ENCODE results near the gene RABEPK. TPM values are rescaled to one million over a fixed set of nuclear protein-coding genes. Genes with fewer than 3 reads are reported as not detected.
"Not testable (repeated sequence)": the region's sequence is repeated elsewhere in the genome, so short reads cannot be mapped to it uniquely, and the experiment has no call there.

The RABEPK gene
- total RNA-seq, 1 donor from 2014 or later: 20.4 TPM

DNA sequence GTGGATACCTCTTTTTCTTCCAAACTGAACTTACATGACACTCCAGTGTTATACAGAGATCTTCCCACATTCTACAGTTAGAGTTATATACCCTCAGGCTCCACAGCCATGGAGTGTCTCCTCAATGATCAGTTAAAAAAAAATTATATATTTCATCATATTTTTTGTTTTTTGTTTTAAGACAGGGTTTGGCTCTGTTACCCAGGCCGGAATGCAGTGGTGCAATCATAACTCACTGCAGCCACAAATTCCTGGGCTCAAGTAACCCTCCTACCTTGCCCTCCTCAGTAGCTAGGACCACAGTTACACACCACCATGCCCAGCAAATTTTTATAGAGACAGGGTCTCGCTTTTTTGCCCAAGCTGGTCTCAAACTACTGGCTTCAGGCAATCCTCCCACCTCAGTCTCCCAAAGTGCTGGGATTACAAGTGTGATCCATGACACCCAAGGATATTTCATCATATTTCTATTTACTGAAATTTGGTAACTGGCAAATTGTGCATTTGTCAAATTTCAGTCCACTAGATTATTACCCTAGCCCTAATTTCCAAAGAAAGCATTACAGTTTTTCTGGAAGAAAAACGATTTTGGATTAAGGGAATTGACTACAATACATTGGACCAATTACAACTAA is 38.9 kb upstream of the RABEPK start:
- peaks cover 7 to 10% of the 10 kb centered on the region in 2 donors for H3K36me3 ChIP-seq
- no peak overlapping the region for H3K4me3 ChIP-seq
- peaks cover 0 to 32% of the 10 kb centered on the region in 2 donors for H3K4me1 ChIP-seq
- TF ChIP-seq, protein P1, sequence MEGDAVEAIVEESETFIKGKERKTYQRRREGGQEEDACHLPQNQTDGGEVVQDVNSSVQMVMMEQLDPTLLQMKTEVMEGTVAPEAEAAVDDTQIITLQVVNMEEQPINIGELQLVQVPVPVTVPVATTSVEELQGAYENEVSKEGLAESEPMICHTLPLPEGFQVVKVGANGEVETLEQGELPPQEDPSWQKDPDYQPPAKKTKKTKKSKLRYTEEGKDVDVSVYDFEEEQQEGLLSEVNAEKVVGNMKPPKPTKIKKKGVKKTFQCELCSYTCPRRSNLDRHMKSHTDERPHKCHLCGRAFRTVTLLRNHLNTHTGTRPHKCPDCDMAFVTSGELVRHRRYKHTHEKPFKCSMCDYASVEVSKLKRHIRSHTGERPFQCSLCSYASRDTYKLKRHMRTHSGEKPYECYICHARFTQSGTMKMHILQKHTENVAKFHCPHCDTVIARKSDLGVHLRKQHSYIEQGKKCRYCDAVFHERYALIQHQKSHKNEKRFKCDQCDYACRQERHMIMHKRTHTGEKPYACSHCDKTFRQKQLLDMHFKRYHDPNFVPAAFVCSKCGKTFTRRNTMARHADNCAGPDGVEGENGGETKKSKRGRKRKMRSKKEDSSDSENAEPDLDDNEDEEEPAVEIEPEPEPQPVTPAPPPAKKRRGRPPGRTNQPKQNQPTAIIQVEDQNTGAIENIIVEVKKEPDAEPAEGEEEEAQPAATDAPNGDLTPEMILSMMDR (IDR thresholded peaks at IDR 0.05): no peak
- no peaks in the 10 kb centered on the region for H3K27me3 ChIP-seq
- H3K27ac ChIP-seq: peak overlapping the region; percentile 36 to 56
- DNase-seq (ENCODE audit: low spot score in 2 of 2): no peak
- intact Hi-C loops (cut with DNase I): no loop called here
- no peaks in the 10 kb centered on the region for H3K9me3 ChIP-seq

DNA sequence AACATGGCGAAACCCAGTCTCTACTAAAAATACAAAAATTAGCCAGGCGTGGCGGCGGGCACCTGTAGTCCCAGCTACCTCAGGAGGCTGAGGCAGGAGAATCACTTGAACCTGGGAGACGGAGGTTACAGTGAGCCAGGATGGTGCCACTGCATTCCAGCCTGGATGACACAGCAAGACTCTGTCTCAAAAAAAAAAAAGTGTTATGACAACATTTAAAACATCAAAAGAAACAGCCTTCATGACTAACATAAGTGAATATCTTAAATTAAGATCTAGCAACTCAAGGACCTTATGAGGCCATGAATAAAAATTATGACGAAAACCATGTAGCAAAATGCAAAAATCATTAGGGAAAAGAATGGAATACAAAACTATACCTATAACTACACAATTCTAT is 37.5 kb upstream of the RABEPK start:
- Histone ChIP-seq H3K4me1 (peaks cover 0 to 41% of the 10 kb centered on the region in 2 donors), H3K27ac (peak overlapping the region in 1 of 2 donors; percentile 56)
- DNase-seq (ENCODE audit: low spot score in 2 of 2); H3K36me3 ChIP-seq; H3K27me3 ChIP-seq; H3K4me3 ChIP-seq; intact Hi-C loops (cut with DNase I); H3K9me3 ChIP-seq: not testable (repeated sequence)

DNA sequence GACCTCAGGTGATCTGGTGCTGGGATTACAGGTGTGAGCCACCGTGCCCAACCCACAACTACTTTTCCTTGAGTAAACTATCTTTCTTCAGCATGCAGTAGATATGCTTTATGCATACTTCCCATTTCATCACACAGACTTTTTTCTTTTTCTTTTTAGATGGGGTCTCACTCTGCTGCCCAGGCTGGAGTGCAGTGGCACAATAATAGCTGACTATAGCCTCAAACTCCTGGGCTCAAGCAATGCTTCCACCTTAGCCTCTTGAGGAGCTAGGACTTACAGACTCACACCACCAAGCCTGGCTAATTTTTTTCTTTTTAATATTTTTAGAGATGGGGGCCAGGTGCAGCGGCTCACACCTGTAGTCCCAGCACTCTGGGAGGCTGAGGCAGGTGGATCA is 33.6 kb upstream of the RABEPK start:
- intact Hi-C loops (cut with DNase I): loop anchor here (1.0 to 5.0 kb wide), 3 partner anchors 23 to 36 kb away; partner anchors contain the start of genes PPP6C, RABEPK and SCAI
- peak overlapping the region; percentile 81 to 82 for H3K27ac ChIP-seq
- no peak for DNase-seq (ENCODE audit: low spot score in 2 of 2)

DNA sequence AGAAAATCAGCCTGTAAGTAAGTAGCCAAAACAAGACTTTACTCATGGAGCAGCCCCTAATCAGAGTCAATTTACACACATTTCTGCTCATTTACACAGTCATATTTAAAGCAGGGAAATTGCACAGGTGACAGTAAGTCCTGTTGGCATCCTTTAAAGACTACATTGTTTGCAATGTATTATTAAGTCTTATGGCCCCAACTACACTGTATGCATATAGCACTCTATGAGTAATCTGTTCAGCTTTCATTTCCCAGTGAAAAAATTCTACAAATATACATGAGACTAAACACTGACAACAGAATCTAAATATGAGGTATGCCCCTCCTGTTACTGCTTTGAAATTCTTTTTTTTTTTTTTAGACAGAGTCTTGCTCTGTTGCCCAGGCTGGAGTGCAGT is 30.4 kb upstream of the RABEPK start:
- Histone ChIP-seq H3K27me3 (no peaks in the 10 kb centered on the region), H3K27ac (peak overlapping the region in 1 of 2 donors; percentile 29), H3K9me3 (no peaks in the 10 kb centered on the region), H3K36me3 (peaks cover 0 to 17% of the 10 kb centered on the region in 2 donors), H3K4me1 (peaks cover 0 to 42% of the 10 kb centered on the region in 2 donors), H3K4me3 (no peak overlapping the region)
- TF ChIP-seq, protein P1 (IDR thresholded peaks at IDR 0.05): no peak
- intact Hi-C loops (cut with DNase I): loop anchor here (5.0 kb wide), 1 partner anchor 32 kb away; the partner anchor contains the start of gene RABEPK
- DNase-seq (ENCODE audit: low spot score in 2 of 2): no peak

More for the DNA sequence above, 33.6 kb upstream of the RABEPK start:
- TF ChIP-seq, protein P1 (IDR thresholded peaks at IDR 0.05): no peak
- Histone ChIP-seq H3K36me3 (peaks cover 0 to 12% of the 10 kb centered on the region in 2 donors), H3K27me3 (no peaks in the 10 kb centered on the region), H3K4me3 (no peak overlapping the region), H3K9me3 (no peaks in the 10 kb centered on the region), H3K4me1 (peaks cover 0 to 31% of the 10 kb centered on the region in 2 donors)

DNA sequence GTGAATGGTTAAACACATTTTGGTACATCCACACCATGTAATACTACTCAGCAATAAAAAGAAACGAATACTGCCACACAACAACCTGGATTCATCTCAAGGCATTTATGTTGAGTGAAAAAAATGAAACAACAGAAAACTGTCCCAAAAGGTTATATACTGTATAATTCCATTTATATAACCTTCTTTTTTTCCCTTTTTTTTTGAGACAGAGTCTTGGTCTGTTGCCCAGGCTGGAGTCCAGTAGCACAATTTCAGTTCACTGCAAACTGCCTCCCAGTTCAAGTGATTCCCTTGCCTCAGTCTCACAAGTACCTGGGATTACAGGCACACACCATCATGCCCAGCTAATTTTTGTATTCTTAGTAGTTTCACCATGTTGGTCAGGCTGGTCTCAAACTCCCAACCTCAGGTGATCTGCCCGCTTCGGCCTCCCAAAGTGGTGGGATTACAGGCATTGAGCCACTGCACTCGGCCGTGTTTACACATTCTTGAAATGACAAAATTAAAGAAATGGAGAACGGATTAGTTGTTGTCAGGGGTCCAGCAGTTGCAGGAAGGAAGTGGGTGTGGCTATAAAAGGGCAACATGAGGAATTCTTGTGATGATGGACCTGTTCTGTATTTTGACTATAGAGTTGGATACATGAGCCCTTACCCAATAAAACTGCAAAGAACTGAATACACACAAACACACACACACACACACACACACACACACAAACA is 28.1 kb upstream of the RABEPK start:
- Histone ChIP-seq H3K4me3 (no peak overlapping the region), H3K4me1 (peaks cover 0 to 25% of the 10 kb centered on the region in 2 donors), H3K27ac (peak overlapping the region; percentile 19 to 67), H3K36me3 (peaks cover 0 to 18% of the 10 kb centered on the region in 2 donors), H3K9me3 (no peaks in the 10 kb centered on the region), H3K27me3 (no peaks in the 10 kb centered on the region)
- DNase-seq (ENCODE audit: low spot score in 2 of 2): no peak
- intact Hi-C loops (cut with DNase I): no loop called here
- TF ChIP-seq, protein P1 (IDR thresholded peaks at IDR 0.05): no peak

DNA sequence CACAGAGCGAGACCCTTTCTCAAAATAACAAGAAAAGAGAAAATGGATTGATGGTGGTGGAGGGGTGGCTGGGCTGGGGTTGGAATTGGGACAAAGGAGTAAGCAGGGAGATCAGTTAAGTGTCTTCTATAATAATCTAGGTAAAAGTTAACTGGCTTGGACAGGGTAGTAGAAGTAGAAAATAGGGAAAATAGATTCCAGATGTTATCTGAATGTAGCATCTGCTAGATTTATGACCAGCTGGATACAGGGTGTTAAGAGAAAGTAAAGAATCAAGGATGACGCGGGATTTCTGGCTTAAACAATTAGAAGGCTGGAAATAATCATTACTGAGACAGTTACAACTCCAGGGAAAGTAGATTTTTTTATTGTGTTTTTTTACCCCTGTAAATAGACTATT is 23.7 kb upstream of the RABEPK start:
- H3K36me3 ChIP-seq: peaks cover 0 to 9% of the 10 kb centered on the region in 2 donors
- no peaks in the 10 kb centered on the region for H3K27me3 ChIP-seq
- peak in 1 of 2 donors; percentile 16 for DNase-seq (ENCODE audit: low spot score in 2 of 2)
- peaks cover 0 to 19% of the 10 kb centered on the region in 2 donors for H3K4me1 ChIP-seq
- intact Hi-C loops (cut with DNase I): no loop called here
- no peaks in the 10 kb centered on the region for H3K9me3 ChIP-seq
- H3K4me3 ChIP-seq: no peak overlapping the region
- TF ChIP-seq, protein P1 (IDR thresholded peaks at IDR 0.05): no peak
- H3K27ac ChIP-seq: no peak overlapping the region
